Stimulated activated memory B cell treated with anti-CD40 and anti-IgM and Interleukin-4, amounts not matched to agents 10 μg/mL and 1 μg/mL and 100 μg/mL, for 72 hours (primary cell): ENCODE measurements around the gene HOMEZ.
"Not testable (repeated sequence)": the region's sequence is repeated elsewhere in the genome, so short reads cannot be mapped to it uniquely, and the experiment has no call there.

Experiments used
- ATAC-seq: fragments of 150-1000 bp; cut with Tn5 transposase; 2 replicates; pipeline ENCODE4 v1.10.0; 2021
- H3K27ac Mint-ChIP-seq: one replicate; pipeline ENCODE4 v1.8.0; 2022; ENCODE audit warnings: mild to moderate bottlenecking, mixed read lengths
- H3K27me3 Mint-ChIP-seq: one replicate; pipeline ENCODE4 v1.8.0; 2022; ENCODE audit warnings: mixed read lengths
- H3K36me3 Mint-ChIP-seq: one replicate; pipeline ENCODE4 v1.8.0; 2022; ENCODE audit warnings: mixed read lengths
- H3K4me1 Mint-ChIP-seq: one replicate; pipeline ENCODE4 v1.8.0; 2022; ENCODE audit warnings: mixed read lengths
- H3K4me3 Mint-ChIP-seq: one replicate; pipeline ENCODE4 v1.8.0; 2022; ENCODE audit warnings: mild to moderate bottlenecking, moderate library complexity, mixed read lengths
- H3K9me3 Mint-ChIP-seq: one replicate; pipeline ENCODE4 v1.8.0; 2022; ENCODE audit warnings: mixed read lengths

The HOMEZ gene

GRCh38 chr14:23224958-23225357 lies 61.0 kb downstream of the HOMEZ start:
- H3K9me3 Mint-ChIP-seq, H3K4me3 Mint-ChIP-seq, ATAC-seq, H3K36me3 Mint-ChIP-seq, H3K27ac Mint-ChIP-seq: not testable (repeated sequence)
- peaks cover 13% of the 10 kb centered on the region for H3K4me1 Mint-ChIP-seq
- peaks cover 49% of the 10 kb centered on the region for H3K27me3 Mint-ChIP-seq
